Measurements from ENCODE around the gene PRSS57. TPM values are rescaled to one million over a fixed set of nuclear protein-coding genes. Genes with fewer than 3 reads are reported as not detected.
A peak's percentile ranks its signal among the peaks of the same experiment; 100 is the strongest.

The PRSS57 gene
- total RNA-seq, 1 donor from 2014 or later = not detected

- no peaks in the 10 kb centered on the region for H3K9me3 ChIP-seq (replicated peaks)
- H3K27me3 ChIP-seq (ENCODE audit: low read depth) = no peaks in the 10 kb centered on the region
- no peaks in the 10 kb centered on the region for H3K36me3 ChIP-seq
- H3K4me1 ChIP-seq = peaks cover 89% of the 10 kb centered on the region
- H3K4me3 ChIP-seq = peak overlapping the region; percentile 100
- TF ChIP-seq CTCF (IDR thresholded peaks at IDR 0.05; ENCODE audit: borderline replicate concordance) = no peak
- no peak for DNase-seq
- H3K27ac ChIP-seq (replicated peaks) = peak overlapping the region; percentile 90
- intact Hi-C loops (cut with micrococcal nuclease) = no loop called here
These were observed 34.3 kb downstream of the PRSS57 start for GRCh38 chr19:660793-661426.

- intact Hi-C loops (cut with micrococcal nuclease) = no loop called here
- no peaks in the 10 kb centered on the region for H3K9me3 ChIP-seq (replicated peaks)
- no peaks in the 10 kb centered on the region for H3K27me3 ChIP-seq (ENCODE audit: low read depth)
- peaks cover 83% of the 10 kb centered on the region for H3K4me1 ChIP-seq
- H3K4me3 ChIP-seq = peak overlapping the region; percentile 41
- peak overlapping the region; percentile 90 for H3K27ac ChIP-seq (replicated peaks)
- peak; percentile 65 for DNase-seq
- H3K36me3 ChIP-seq = peaks cover 7% of the 10 kb centered on the region
- TF ChIP-seq CTCF (IDR thresholded peaks at IDR 0.05; ENCODE audit: borderline replicate concordance) = no peak
These were observed 36.1 kb downstream of the PRSS57 start for GRCh38 chr19:658916-659839.

- H3K27ac ChIP-seq (replicated peaks) = peak overlapping the region; percentile 90
- no peaks in the 10 kb centered on the region for H3K27me3 ChIP-seq (ENCODE audit: low read depth)
- DNase-seq = no peak
- H3K36me3 ChIP-seq = peaks cover 13% of the 10 kb centered on the region
- TF ChIP-seq CTCF (IDR thresholded peaks at IDR 0.05; ENCODE audit: borderline replicate concordance) = no peak
- H3K9me3 ChIP-seq (replicated peaks) = no peaks in the 10 kb centered on the region
- peaks cover 74% of the 10 kb centered on the region for H3K4me1 ChIP-seq
- intact Hi-C loops (cut with micrococcal nuclease) = no loop called here
- H3K4me3 ChIP-seq = no peak overlapping the region
These were observed 37.0 kb downstream of the PRSS57 start for GRCh38 chr19:658059-658839.

- Histone ChIP-seq H3K36me3 (peaks cover 19% of the 10 kb centered on the region), H3K9me3 (replicated peaks) (no peaks in the 10 kb centered on the region), H3K4me1 (peaks cover 70% of the 10 kb centered on the region), H3K27me3 (ENCODE audit: low read depth) (no peaks in the 10 kb centered on the region), H3K27ac (replicated peaks) (no peak overlapping the region), H3K4me3 (no peak overlapping the region)
- intact Hi-C loops (cut with micrococcal nuclease) = no loop called here
- DNase-seq = no peak
- no peak for TF ChIP-seq CTCF (IDR thresholded peaks at IDR 0.05; ENCODE audit: borderline replicate concordance)
These were observed 37.6 kb downstream of the PRSS57 start for GRCh38 chr19:657611-658010.
